Uterus (tissue), 4 donors: ENCODE measurements around the gene PXK. TPM values are rescaled to one million over a fixed set of nuclear protein-coding genes. Genes with fewer than 3 reads are reported as not detected.
A peak's percentile ranks its signal among the peaks of the same experiment; 100 is the strongest.

ENCODE experiments used
- DNase-seq, 2 donors: peaks; one replicate each; pipeline ENCODE4 v3.0.0-alpha.2; 2019 to 2020
- H3K27ac ChIP-seq, 2 donors: fragments of 200-600 bp; sonication (generic); 1 replicate in 1 of 2; 2 replicates in 1 of 2; pipeline ENCODE4 v1.5.1; 2016 to 2018
- H3K27me3 ChIP-seq, 2 donors: fragments of 200-600 bp; sonication (generic); one replicate each; pipeline ENCODE4 v1.5.1; 2018 to 2019; ENCODE audit warnings: control low read depth in 1 of 2
- H3K36me3 ChIP-seq, 2 donors: fragments of 200-600 bp; sonication (generic); one replicate each; pipeline ENCODE4 v1.5.1; 2019; ENCODE audit warnings: control low read depth in 1 of 2
- H3K4me1 ChIP-seq, 2 donors: fragments of 200-600 bp; sonication (generic); one replicate each; pipeline ENCODE4 v1.5.1; 2018 to 2019; ENCODE audit warnings: control low read depth in 1 of 2
- H3K4me3 ChIP-seq, 2 donors: fragments of 200-600 bp; sonication (generic); 1 replicate in 1 of 2; 2 replicates in 1 of 2; pipeline ENCODE4 v1.5.1; 2018 to 2019; ENCODE audit warnings: mild to moderate bottlenecking in 1 of 2
- H3K9me3 ChIP-seq, 2 donors: fragments of 200-600 bp; sonication (generic); one replicate each; pipeline ENCODE4 v1.5.1; 2019; ENCODE audit warnings: control low read depth in 1 of 2
- CTCF ChIP-seq, 4 experiments: fragments of 200-600 bp in 2 of 4; fragments of 450-650 bp in 2 of 4; sonication (generic) in 2 of 4; IDR thresholded peaks; one replicate each; pipeline ENCODE4 v1.5.1; 2016 to 2019; ENCODE audit warnings: antibody characterized with exemption in 4 of 4, mild to moderate bottlenecking in 2 of 4, moderate library complexity in 1 of 4
- POLR2A ChIP-seq, 2 donors: fragments of 450-650 bp; IDR thresholded peaks; one replicate each; pipeline ENCODE4 v1.6.1; 2016; ENCODE audit warnings: antibody characterized with exemption in 2 of 2, mild to moderate bottlenecking in 1 of 2, moderate library complexity in 1 of 2
- intact Hi-C: fragments of 100-400 bp; cut with DNase I; formaldehyde crosslinking; loops from one replicate; pipeline ENCODE4 v1.15.1; 2023; ENCODE audit warnings: low total_unique reads
- total RNA-seq, 4 donors: library from RNA; depleted of rRNA in 3 of 4; stranded (reverse); fragments of >200 nt in 3 of 4; gene quantifications; one replicate each; pipeline versions ENCODE4 v1.1.0 to v1.2.4, GENCODE V29; 2014 to 2023
- donor health status: DM: yes; HTN: yes; CAD: no.

The PXK gene
- total RNA-seq, 4 donors from 2014 or later, result 15.1 to 50.5 (median 41.1) TPM

GRCh38 chr3:58462829-58463180, 130.1 kb downstream of the PXK start:
- Histone ChIP-seq H3K27ac (no peak overlapping the region), H3K9me3 (no peaks in the 10 kb centered on the region), H3K4me3 (no peak overlapping the region), H3K4me1 (no peaks in the 10 kb centered on the region), H3K27me3 (no peaks in the 10 kb centered on the region), H3K36me3 (no peaks in the 10 kb centered on the region)
- intact Hi-C loops, result no loop called here
- TF ChIP-seq CTCF (IDR thresholded peaks at IDR 0.05) (no peak), POLR2A (IDR thresholded peaks at IDR 0.05) (no peak)
- DNase-seq, result no peak

- H3K4me3 ChIP-seq, result peak overlapping the region; percentile 3 to 9
- intact Hi-C loops, result no loop called here
- no peaks in the 10 kb centered on the region for H3K27me3 ChIP-seq
- no peaks in the 10 kb centered on the region for H3K4me1 ChIP-seq
- H3K36me3 ChIP-seq, result no peaks in the 10 kb centered on the region
- no peaks in the 10 kb centered on the region for H3K9me3 ChIP-seq
- peak overlapping the region; percentile 19 to 28 for H3K27ac ChIP-seq
- DNase-seq, result peak; percentile 60 to 75
- TF ChIP-seq POLR2A (IDR thresholded peaks at IDR 0.05) (no peak), CTCF (IDR thresholded peaks at IDR 0.05) (peak; percentile 60 to 81 (median 66))
These were observed 130.7 kb downstream of the PXK start for GRCh38 chr3:58463181-58463941.

DNA sequence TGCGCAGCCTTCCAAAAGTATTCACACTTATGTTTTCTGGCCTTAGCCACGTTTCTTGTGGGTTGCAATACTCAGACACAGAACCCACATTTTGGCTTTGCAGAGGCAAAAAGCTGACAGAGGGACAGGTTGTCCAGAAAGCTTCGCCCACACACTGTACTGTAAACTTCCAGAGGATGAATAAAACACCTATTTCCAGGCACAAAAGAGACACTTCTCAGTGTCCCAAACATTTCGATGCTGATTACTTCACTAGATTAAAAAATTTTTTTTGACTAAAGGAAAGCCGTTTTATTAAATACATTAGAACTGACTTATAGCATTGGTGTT, 131.2 kb downstream of the PXK start:
- H3K9me3 ChIP-seq, result no peaks in the 10 kb centered on the region
- H3K36me3 ChIP-seq, result no peaks in the 10 kb centered on the region
- H3K4me1 ChIP-seq, result no peaks in the 10 kb centered on the region
- DNase-seq, result no peak
- intact Hi-C loops, result no loop called here
- H3K4me3 ChIP-seq, result no peak overlapping the region
- no peaks in the 10 kb centered on the region for H3K27me3 ChIP-seq
- no peak for TF ChIP-seq POLR2A (IDR thresholded peaks at IDR 0.05)
- TF ChIP-seq CTCF (IDR thresholded peaks at IDR 0.05), result no peak
- peak overlapping the region in 1 of 2 donors; percentile 28 for H3K27ac ChIP-seq

GRCh38 chr3:58464866-58465265, 132.2 kb downstream of the PXK start:
- TF ChIP-seq POLR2A (IDR thresholded peaks at IDR 0.05) (no peak), CTCF (IDR thresholded peaks at IDR 0.05) (no peak)
- intact Hi-C loops, result no loop called here
- DNase-seq, result no peak
- no peaks in the 10 kb centered on the region for H3K27me3 ChIP-seq
- no peaks in the 10 kb centered on the region for H3K4me1 ChIP-seq
- H3K27ac ChIP-seq, result no peak overlapping the region
- H3K9me3 ChIP-seq, result no peaks in the 10 kb centered on the region
- no peaks in the 10 kb centered on the region for H3K36me3 ChIP-seq
- H3K4me3 ChIP-seq, result no peak overlapping the region

GRCh38 chr3:58466899-58467563, 134.3 kb downstream of the PXK start:
- no peaks in the 10 kb centered on the region for H3K4me1 ChIP-seq
- no peaks in the 10 kb centered on the region for H3K27me3 ChIP-seq
- no peak overlapping the region for H3K4me3 ChIP-seq
- no peaks in the 10 kb centered on the region for H3K36me3 ChIP-seq
- peak overlapping the region in 1 of 2 donors; percentile 10 for H3K27ac ChIP-seq
- no peaks in the 10 kb centered on the region for H3K9me3 ChIP-seq
- intact Hi-C loops, result no loop called here
- DNase-seq, result no peak
- TF ChIP-seq POLR2A (IDR thresholded peaks at IDR 0.05) (no peak), CTCF (IDR thresholded peaks at IDR 0.05) (no peak)
